ENCODE measurements around the gene ZFAND3.

ZFAND3 gene

GRCh38 chr6:38187811-38188590 is 368.5 kb downstream of the ZFAND3 start:
- no peaks in the 10 kb centered on the region for H3K36me3 ChIP-seq (ENCODE audit: control insufficient read depth, insufficient read depth, low read length)
- no peak for DNase-seq (ENCODE audit: low read depth, low spot score)

GRCh38 chr6:38188677-38189335 is 369.3 kb downstream of the ZFAND3 start:
- H3K27ac ChIP-seq (ENCODE audit: low read length), result no peak overlapping the region
- no CpG with 5 or more reads among the region's 14 CpGs for WGBS (ENCODE audit: insufficient coverage, insufficient read length)
- peaks cover 10% of the 10 kb centered on the region for H3K4me1 ChIP-seq (ENCODE audit: control insufficient read depth, insufficient read depth, low read length)
- H3K9me3 ChIP-seq (ENCODE audit: control insufficient read depth, insufficient read depth, low read length), result no peaks in the 10 kb centered on the region
- no peak for DNase-seq (ENCODE audit: low read depth, low spot score)
- no peaks in the 10 kb centered on the region for H3K36me3 ChIP-seq (ENCODE audit: control insufficient read depth, insufficient read depth, low read length)
- H3K4me3 ChIP-seq (ENCODE audit: low read length), result no peak overlapping the region
- H3K27me3 ChIP-seq (ENCODE audit: control insufficient read depth, insufficient read depth, low read length), result no peaks in the 10 kb centered on the region

More at GRCh38 chr6:38187811-38188590, 368.5 kb downstream of the ZFAND3 start:
- H3K4me3 ChIP-seq (ENCODE audit: low read length), result no peak overlapping the region
- H3K27ac ChIP-seq (ENCODE audit: low read length), result no peak overlapping the region
- H3K4me1 ChIP-seq (ENCODE audit: control insufficient read depth, insufficient read depth, low read length), result peaks cover 10% of the 10 kb centered on the region
- H3K9me3 ChIP-seq (ENCODE audit: control insufficient read depth, insufficient read depth, low read length), result no peaks in the 10 kb centered on the region
- H3K27me3 ChIP-seq (ENCODE audit: control insufficient read depth, insufficient read depth, low read length), result no peaks in the 10 kb centered on the region
- WGBS (ENCODE audit: insufficient coverage, insufficient read length), result no CpG with 5 or more reads among the region's 20 CpGs

- Histone ChIP-seq H3K27ac (ENCODE audit: low read length) (no peak overlapping the region), H3K27me3 (ENCODE audit: control insufficient read depth, insufficient read depth, low read length) (no peaks in the 10 kb centered on the region), H3K4me1 (ENCODE audit: control insufficient read depth, insufficient read depth, low read length) (peaks cover 10% of the 10 kb centered on the region), H3K36me3 (ENCODE audit: control insufficient read depth, insufficient read depth, low read length) (no peaks in the 10 kb centered on the region), H3K4me3 (ENCODE audit: low read length) (no peak overlapping the region), H3K9me3 (ENCODE audit: control insufficient read depth, insufficient read depth, low read length) (no peaks in the 10 kb centered on the region)
- no peak for DNase-seq (ENCODE audit: low read depth, low spot score)
- WGBS (ENCODE audit: insufficient coverage, insufficient read length), result no CpG with 5 or more reads among the region's 9 CpGs
Observed at GRCh38 chr6:38191418-38191817, 371.9 kb downstream of the ZFAND3 start.

- Histone ChIP-seq H3K36me3 (ENCODE audit: control insufficient read depth, insufficient read depth, low read length) (no peaks in the 10 kb centered on the region), H3K27me3 (ENCODE audit: control insufficient read depth, insufficient read depth, low read length) (no peaks in the 10 kb centered on the region), H3K4me3 (ENCODE audit: low read length) (no peak overlapping the region), H3K9me3 (ENCODE audit: control insufficient read depth, insufficient read depth, low read length) (no peaks in the 10 kb centered on the region), H3K4me1 (ENCODE audit: control insufficient read depth, insufficient read depth, low read length) (peaks cover 10% of the 10 kb centered on the region), H3K27ac (ENCODE audit: low read length) (no peak overlapping the region)
- no peak for DNase-seq (ENCODE audit: low read depth, low spot score)
- no CpG with 5 or more reads among the region's 9 CpGs for WGBS (ENCODE audit: insufficient coverage, insufficient read length)
Observed at GRCh38 chr6:38192011-38192410, 372.5 kb downstream of the ZFAND3 start.

GRCh38 chr6:38192487-38192886 is 373.0 kb downstream of the ZFAND3 start:
- no peaks in the 10 kb centered on the region for H3K9me3 ChIP-seq (ENCODE audit: control insufficient read depth, insufficient read depth, low read length)
- no peak for DNase-seq (ENCODE audit: low read depth, low spot score)
- no peaks in the 10 kb centered on the region for H3K36me3 ChIP-seq (ENCODE audit: control insufficient read depth, insufficient read depth, low read length)
- no peak overlapping the region for H3K27ac ChIP-seq (ENCODE audit: low read length)
- peaks cover 10% of the 10 kb centered on the region for H3K4me1 ChIP-seq (ENCODE audit: control insufficient read depth, insufficient read depth, low read length)
- whole genome bisulfite sequencing (ENCODE audit: insufficient coverage, insufficient read length), result no CpG with 5 or more reads among the region's 5 CpGs
- H3K27me3 ChIP-seq (ENCODE audit: control insufficient read depth, insufficient read depth, low read length), result no peaks in the 10 kb centered on the region
- no peak overlapping the region for H3K4me3 ChIP-seq (ENCODE audit: low read length)

GRCh38 chr6:38193051-38193450 is 373.5 kb downstream of the ZFAND3 start:
- H3K27ac ChIP-seq (ENCODE audit: low read length), result no peak overlapping the region
- no peaks in the 10 kb centered on the region for H3K27me3 ChIP-seq (ENCODE audit: control insufficient read depth, insufficient read depth, low read length)
- peaks cover 10% of the 10 kb centered on the region for H3K4me1 ChIP-seq (ENCODE audit: control insufficient read depth, insufficient read depth, low read length)
- no peaks in the 10 kb centered on the region for H3K9me3 ChIP-seq (ENCODE audit: control insufficient read depth, insufficient read depth, low read length)
- H3K4me3 ChIP-seq (ENCODE audit: low read length), result no peak overlapping the region
- no peak for DNase-seq (ENCODE audit: low read depth, low spot score)
- WGBS (ENCODE audit: insufficient coverage, insufficient read length), result no CpG with 5 or more reads among the region's 7 CpGs
- H3K36me3 ChIP-seq (ENCODE audit: control insufficient read depth, insufficient read depth, low read length), result no peaks in the 10 kb centered on the region

GRCh38 chr6:38193481-38194281 is 374.2 kb downstream of the ZFAND3 start:
- no CpG with 5 or more reads among the region's 9 CpGs for WGBS (ENCODE audit: insufficient coverage, insufficient read length)
- Histone ChIP-seq H3K27me3 (ENCODE audit: control insufficient read depth, insufficient read depth, low read length) (no peaks in the 10 kb centered on the region), H3K4me1 (ENCODE audit: control insufficient read depth, insufficient read depth, low read length) (peaks cover 10% of the 10 kb centered on the region), H3K27ac (ENCODE audit: low read length) (no peak overlapping the region), H3K36me3 (ENCODE audit: control insufficient read depth, insufficient read depth, low read length) (no peaks in the 10 kb centered on the region), H3K9me3 (ENCODE audit: control insufficient read depth, insufficient read depth, low read length) (no peaks in the 10 kb centered on the region), H3K4me3 (ENCODE audit: low read length) (no peak overlapping the region)
- DNase-seq (ENCODE audit: low read depth, low spot score), result no peak

GRCh38 chr6:38194282-38194572 is 374.7 kb downstream of the ZFAND3 start:
- no peaks in the 10 kb centered on the region for H3K36me3 ChIP-seq (ENCODE audit: control insufficient read depth, insufficient read depth, low read length)
- peaks cover 10% of the 10 kb centered on the region for H3K4me1 ChIP-seq (ENCODE audit: control insufficient read depth, insufficient read depth, low read length)
- DNase-seq (ENCODE audit: low read depth, low spot score), result no peak
- H3K27me3 ChIP-seq (ENCODE audit: control insufficient read depth, insufficient read depth, low read length), result no peaks in the 10 kb centered on the region
- H3K9me3 ChIP-seq (ENCODE audit: control insufficient read depth, insufficient read depth, low read length), result no peaks in the 10 kb centered on the region
- no CpG with 5 or more reads among the region's 2 CpGs for WGBS (ENCODE audit: insufficient coverage, insufficient read length)
- no peak overlapping the region for H3K4me3 ChIP-seq (ENCODE audit: low read length)
- H3K27ac ChIP-seq (ENCODE audit: low read length), result no peak overlapping the region

GRCh38 chr6:38194589-38194988 is 375.1 kb downstream of the ZFAND3 start:
- no peaks in the 10 kb centered on the region for H3K9me3 ChIP-seq (ENCODE audit: control insufficient read depth, insufficient read depth, low read length)
- peaks cover 10% of the 10 kb centered on the region for H3K4me1 ChIP-seq (ENCODE audit: control insufficient read depth, insufficient read depth, low read length)
- no peaks in the 10 kb centered on the region for H3K36me3 ChIP-seq (ENCODE audit: control insufficient read depth, insufficient read depth, low read length)
- H3K27me3 ChIP-seq (ENCODE audit: control insufficient read depth, insufficient read depth, low read length), result no peaks in the 10 kb centered on the region
- H3K4me3 ChIP-seq (ENCODE audit: low read length), result no peak overlapping the region
- no peak for DNase-seq (ENCODE audit: low read depth, low spot score)
- no CpG with 5 or more reads among the region's 7 CpGs for WGBS (ENCODE audit: insufficient coverage, insufficient read length)
- H3K27ac ChIP-seq (ENCODE audit: low read length), result no peak overlapping the region

GRCh38 chr6:38195113-38195635 is 375.6 kb downstream of the ZFAND3 start:
- no peak for DNase-seq (ENCODE audit: low read depth, low spot score)
- Histone ChIP-seq H3K9me3 (ENCODE audit: control insufficient read depth, insufficient read depth, low read length) (no peaks in the 10 kb centered on the region), H3K27ac (ENCODE audit: low read length) (no peak overlapping the region)

More at GRCh38 chr6:38195113-38195635, 375.6 kb downstream of the ZFAND3 start:
- Histone ChIP-seq H3K36me3 (ENCODE audit: control insufficient read depth, insufficient read depth, low read length) (no peaks in the 10 kb centered on the region), H3K27me3 (ENCODE audit: control insufficient read depth, insufficient read depth, low read length) (no peaks in the 10 kb centered on the region), H3K4me3 (ENCODE audit: low read length) (no peak overlapping the region), H3K4me1 (ENCODE audit: control insufficient read depth, insufficient read depth, low read length) (peaks cover 10% of the 10 kb centered on the region)
- WGBS (ENCODE audit: insufficient coverage, insufficient read length), result no CpG with 5 or more reads among the region's 5 CpGs

All from iPS DF 6.9 (cell line).